ENCODE data around the gene RPL19.

DNA sequence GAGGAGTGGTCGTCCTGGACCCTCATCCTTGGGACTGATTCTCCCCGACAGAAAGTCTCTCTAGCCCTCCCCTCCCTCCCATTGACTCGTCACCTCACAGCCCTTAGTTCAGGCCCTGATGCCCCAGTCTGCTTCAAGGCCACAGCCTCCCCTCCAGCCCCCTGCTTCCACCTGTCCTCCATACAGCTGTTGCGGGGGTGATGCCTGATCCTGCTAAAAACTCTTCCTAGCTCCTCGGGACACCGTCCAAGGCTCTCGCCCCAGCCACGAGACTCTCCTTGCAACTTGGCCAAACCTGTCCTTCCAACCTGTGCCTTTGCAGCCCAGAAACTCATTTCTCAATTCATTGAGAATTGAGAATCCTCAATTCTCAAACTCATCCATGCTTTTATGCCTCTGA, 18.8 kb downstream of the RPL19 start:
- TF ChIP-seq POLR2A (IDR thresholded peaks at IDR 0.05; ENCODE audit: low read depth, low read length) = no peak
- TF ChIP-seq TAF1 (IDR thresholded peaks at IDR 0.05; ENCODE audit: low read depth, low read length) = no peak
- TF ChIP-seq POLR2AphosphoS5 (IDR thresholded peaks at IDR 0.05; ENCODE audit: low read depth, low read length) = no peak
- no peak for TF ChIP-seq SPI1 (IDR thresholded peaks at IDR 0.05; ENCODE audit: low read depth, low read length)
- no peak for TF ChIP-seq POU2F2 (IDR thresholded peaks at IDR 0.05; ENCODE audit: low read depth, low read length)

All from GM12891 (cell line).